ENCODE measurements around the gene TNXB.
"Not testable (repeated sequence)": the region's sequence is repeated elsewhere in the genome, so short reads cannot be mapped to it uniquely, and the experiment has no call there.

The TNXB gene

GRCh38 chr6:32039321-32040274, 69.5 kb downstream of the TNXB start:
- not testable (repeated sequence) for DNase-seq (ENCODE audit: low read depth)

GRCh38 chr6:32038878-32039277, 70.3 kb downstream of the TNXB start:
- DNase-seq (ENCODE audit: low read depth); H3K4me3 ChIP-seq (ENCODE audit: low read length): not testable (repeated sequence)

More at GRCh38 chr6:32039321-32040274, 69.5 kb downstream of the TNXB start:
- not testable (repeated sequence) for H3K4me3 ChIP-seq (ENCODE audit: low read length)

GRCh38 chr6:32037598-32038524, 71.3 kb downstream of the TNXB start, which contains the start of gene CYP21A2:
TSS of gene CYP21A2 (plus strand) at chr6:32038415. CDS start at chr6:32038423, 8 bp downstream.
- not testable (repeated sequence) for DNase-seq (ENCODE audit: low read depth); H3K4me3 ChIP-seq (ENCODE audit: low read length)

- H3K4me3 ChIP-seq (ENCODE audit: low read length); DNase-seq (ENCODE audit: low read depth): not testable (repeated sequence)
Observed at GRCh38 chr6:32037136-32037535, 72.0 kb downstream of the TNXB start.

- H3K4me3 ChIP-seq (ENCODE audit: low read length); DNase-seq (ENCODE audit: low read depth): not testable (repeated sequence)
Observed at GRCh38 chr6:32035283-32036013, 73.7 kb downstream of the TNXB start.

GRCh38 chr6:32029553-32029952, 79.6 kb downstream of the TNXB start:
- not testable (repeated sequence) for H3K4me3 ChIP-seq (ENCODE audit: low read length); DNase-seq (ENCODE audit: low read depth)

GRCh38 chr6:32028631-32029030, 80.5 kb downstream of the TNXB start:
- not testable (repeated sequence) for DNase-seq (ENCODE audit: low read depth)

GRCh38 chr6:32022100-32022499, 87.0 kb downstream of the TNXB start:
- not testable (repeated sequence) for DNase-seq (ENCODE audit: low read depth)

More at GRCh38 chr6:32028631-32029030, 80.5 kb downstream of the TNXB start:
- not testable (repeated sequence) for H3K4me3 ChIP-seq (ENCODE audit: low read length)

GRCh38 chr6:32014547-32014946, 94.6 kb downstream of the TNXB start, which contains the start of gene C4B:
TSS of gene C4B (plus strand) at chr6:32014795. CDS start at chr6:32014846, 51 bp downstream.
- not testable (repeated sequence) for DNase-seq (ENCODE audit: low read depth); H3K4me3 ChIP-seq (ENCODE audit: low read length)

More at GRCh38 chr6:32022100-32022499, 87.0 kb downstream of the TNXB start:
- not testable (repeated sequence) for H3K4me3 ChIP-seq (ENCODE audit: low read length)

- DNase-seq (ENCODE audit: low read depth); H3K4me3 ChIP-seq (ENCODE audit: low read length): not testable (repeated sequence)
Observed at GRCh38 chr6:32013738-32014137, 95.4 kb downstream of the TNXB start.

GRCh38 chr6:32012941-32013617, 96.1 kb downstream of the TNXB start:
- not testable (repeated sequence) for H3K4me3 ChIP-seq (ENCODE audit: low read length); DNase-seq (ENCODE audit: low read depth)

- not testable (repeated sequence) for H3K4me3 ChIP-seq (ENCODE audit: low read length); DNase-seq (ENCODE audit: low read depth)
Observed at GRCh38 chr6:32010856-32011530, 98.1 kb downstream of the TNXB start.

GRCh38 chr6:32009537-32009936, 99.6 kb downstream of the TNXB start:
- H3K4me3 ChIP-seq (ENCODE audit: low read length); DNase-seq (ENCODE audit: low read depth): not testable (repeated sequence)

- not testable (repeated sequence) for H3K4me3 ChIP-seq (ENCODE audit: low read length); DNase-seq (ENCODE audit: low read depth)
Observed at GRCh38 chr6:32008616-32009015, 100.5 kb downstream of the TNXB start.

GRCh38 chr6:32008037-32008436, 101.1 kb downstream of the TNXB start:
- not testable (repeated sequence) for H3K4me3 ChIP-seq (ENCODE audit: low read length)

GRCh38 chr6:32007086-32007485, 102.1 kb downstream of the TNXB start:
- DNase-seq (ENCODE audit: low read depth); H3K4me3 ChIP-seq (ENCODE audit: low read length): not testable (repeated sequence)

More at GRCh38 chr6:32008037-32008436, 101.1 kb downstream of the TNXB start:
- DNase-seq (ENCODE audit: low read depth) = not testable (repeated sequence)

GRCh38 chr6:32005991-32006529, 103.1 kb downstream of the TNXB start:
- not testable (repeated sequence) for H3K4me3 ChIP-seq (ENCODE audit: low read length); DNase-seq (ENCODE audit: low read depth)

Data from retinal pigment epithelial cell (primary cell).